Measurements from ENCODE around the gene NTN3.

NTN3 gene

GRCh38 chr16:2466667-2467527 lies 4.2 kb upstream of the NTN3 start:
- DNase-seq (ENCODE audit: low read depth), result no peak

GRCh38 chr16:2467528-2468232 lies 3.4 kb upstream of the NTN3 start:
- DNase-seq (ENCODE audit: low read depth), result no peak

- no peak for DNase-seq (ENCODE audit: low read depth)
Measured at GRCh38 chr16:2468233-2468724, 2.8 kb upstream of the NTN3 start.

- DNase-seq (ENCODE audit: low read depth), result no peak
Measured at GRCh38 chr16:2468725-2469398, 2.2 kb upstream of the NTN3 start.

- DNase-seq (ENCODE audit: low read depth), result no peak
Measured at GRCh38 chr16:2469399-2470233, 1.5 kb upstream of the NTN3 start.

- DNase-seq (ENCODE audit: low read depth), result no peak
Measured at GRCh38 chr16:2470234-2470601, 879 bp upstream of the NTN3 start.

- no peak for DNase-seq (ENCODE audit: low read depth)
Measured at GRCh38 chr16:2470603-2471015, 488 bp upstream of the NTN3 start.

GRCh38 chr16:2471653-2472487 lies 773 bp downstream of the NTN3 start:
- no peak for DNase-seq (ENCODE audit: low read depth)

- no peak for DNase-seq (ENCODE audit: low read depth)
Measured at GRCh38 chr16:2472488-2472864, 1.4 kb downstream of the NTN3 start.

- DNase-seq (ENCODE audit: low read depth), result no peak
Measured at GRCh38 chr16:2472885-2473445, 1.9 kb downstream of the NTN3 start.

GRCh38 chr16:2473446-2473926 lies 2.4 kb downstream of the NTN3 start:
- no peak for DNase-seq (ENCODE audit: low read depth)

GRCh38 chr16:2473999-2474876 lies 3.1 kb downstream of the NTN3 start:
- DNase-seq (ENCODE audit: low read depth), result peak; percentile 60

GRCh38 chr16:2474877-2475412 lies 3.8 kb downstream of the NTN3 start, which contains the start of gene TBC1D24:
Gene TBC1D24 (plus strand): TSS chr16:2475127. CDS start chr16:2496149, 21,022 bp downstream.
- DNase-seq (ENCODE audit: low read depth), result peak; percentile 81

- DNase-seq (ENCODE audit: low read depth), result peak; percentile 37
Measured at GRCh38 chr16:2475413-2476344, 4.6 kb downstream of the NTN3 start.

GRCh38 chr16:2476345-2476720 lies 5.2 kb downstream of the NTN3 start:
- DNase-seq (ENCODE audit: low read depth), result no peak

GRCh38 chr16:2476741-2477140 lies 5.6 kb downstream of the NTN3 start:
- no peak for DNase-seq (ENCODE audit: low read depth)

GRCh38 chr16:2477327-2477726 lies 6.2 kb downstream of the NTN3 start:
- no peak for DNase-seq (ENCODE audit: low read depth)

GRCh38 chr16:2478279-2478678 lies 7.2 kb downstream of the NTN3 start:
- no peak for DNase-seq (ENCODE audit: low read depth)
